Heart left ventricle (tissue), 16 donors: ENCODE data around the gene ZNF160. TPM values are rescaled to one million over a fixed set of nuclear protein-coding genes. Genes with fewer than 3 reads are reported as not detected.

ENCODE experiments used
- ATAC-seq, 4 donors: fragments of 200-7000 bp; cut with Tn5 transposase; one replicate each; pipeline ENCODE4 v1.9.1; 2020 to 2022; ENCODE audit warnings: moderate library complexity in 4 of 4, mild to moderate bottlenecking in 3 of 4, moderate number of reproducible peaks in 1 of 4
- DNase-seq, 5 donors: peaks; one replicate each; pipeline ENCODE4 v3.0.0-alpha.2; 2020
- H3K27ac ChIP-seq, 12 donors: fragments of 200-600 bp; sonication (generic) in 4 of 12; one replicate each; pipeline versions ENCODE4 v1.5.0 to v1.8.0; 2016 to 2022; ENCODE audit warnings: mild to moderate bottlenecking in 2 of 12
- H3K27me3 ChIP-seq, 9 donors: fragments of 200-600 bp; sonication (generic) in 2 of 9; one replicate each; pipeline versions ENCODE4 v1.5.1 to v1.8.0; 2016 to 2022; ENCODE audit warnings: mild to moderate bottlenecking in 3 of 9
- H3K36me3 ChIP-seq, 9 donors: fragments of 200-600 bp; sonication (generic) in 2 of 9; one replicate each; pipeline versions ENCODE4 v1.5.0 to v1.8.0; 2018 to 2022; ENCODE audit warnings: mild to moderate bottlenecking in 2 of 9
- H3K4me1 ChIP-seq, 12 donors: fragments of 200-600 bp; sonication (generic) in 4 of 12; one replicate each; pipeline versions ENCODE4 v1.5.0 to v1.8.0; 2016 to 2022; ENCODE audit warnings: mild to moderate bottlenecking in 3 of 12
- H3K4me3 ChIP-seq, 12 donors: fragments of 200-600 bp; sonication (generic) in 4 of 12; one replicate each; pipeline versions ENCODE4 v1.5.0 to v1.8.0; 2017 to 2022; ENCODE audit warnings: mild to moderate bottlenecking in 9 of 12, moderate library complexity in 4 of 12
- H3K9me3 ChIP-seq, 12 donors: fragments of 200-600 bp; sonication (generic) in 4 of 12; one replicate each; pipeline versions ENCODE4 v1.5.0 to v1.8.0; 2016 to 2022; ENCODE audit warnings: mild to moderate bottlenecking in 1 of 12
- CTCF ChIP-seq, 12 donors: fragments of 200-600 bp; sonication (generic) in 4 of 12; IDR thresholded peaks; one replicate each; pipeline versions ENCODE4 v1.5.0 to v1.8.0; 2018 to 2022; ENCODE audit warnings: antibody characterized with exemption in 12 of 12, mild to moderate bottlenecking in 5 of 12
- POLR2A ChIP-seq, 2 donors: fragments of 450-650 bp; IDR thresholded peaks; one replicate each; pipeline ENCODE4 v1.6.1; 2017; ENCODE audit warnings: antibody characterized with exemption in 2 of 2, mild to moderate bottlenecking in 2 of 2, moderate library complexity in 2 of 2
- WGBS, 4 donors: extraction: QIAGEN DNeasy Blood & Tissue Kit in 2 of 4; methylation state at CpG; one replicate each; pipeline versions ENCODE4 v1.1.5 to v1.1.7; 2013 to 2018; 5-methylcytosine and 5-hydroxymethylcytosine counted together
- intact Hi-C, 10 donors: fragments of 100-400 bp; cut with DNase I; formaldehyde crosslinking; loops; one replicate each; pipeline versions ENCODE4 v1.11.1 to v1.14.2; 2022
- polyA plus RNA-seq, 2 donors: library from polyadenylated mRNA; stranded (reverse); fragments of 200-250 nt; gene quantifications; one replicate each; pipeline ENCODE4 v1.2.3, GENCODE V29; 2013
- total RNA-seq, 9 donors: library from RNA; depleted of rRNA in 2 of 9; stranded (reverse); fragments of >200 nt in 2 of 9; fragmentation: NEBNext Ultra II Directional in 3 of 9; extraction: Animal tissue kit (Norgen Biotek cat#: 25700) in 3 of 9; gene quantifications; one replicate each; pipeline versions ENCODE4 v1.1.0 to v1.2.4, GENCODE V29; 2016 to 2023
- donor health status: ischemic (EF 13 %, LVEDD 7.1; RV severe dilation, severe dysfunction).
- donor health status: healthy with polysubstance abuse.
- donor health status: DM: no; HTN: yes; CAD: no.
- donor health status: DM: no; HTN: no; CAD: no.
- donor health status: ischemic (EF 25% LVEDD 6.9; RV normal size, moderate dysfunction).
- donor health status: ischemic (EF 25% LVEDD 5.7; RV mildly dilated, moderate dysfunction).
- donor health status: healthy.
- donor health status: DM: yes; HTN: yes; CAD: no.
- donor health status: ischemic (EF 35%, LVEDD 5.7; RV mildly dilated, moderate dysfunction).
- donor health status: nonischemic (EF 11% LVEDD 7.7; RV severe dilation, severe dysfunction).
- donor health status: DM: yes; HTN: yes; CAD: no.
- donor health status: PGD.
- donor health status: ischemic (EF 29% LVEDD 5.4; RV normal size, mild dysfunction).
- donor health status: nonischemic (EF 23%, LVEDD 6.1; RV moderate dilation, normal function).

Gene ZNF160
- total and polyA plus RNA-seq, 11 donors = 10.0 to 24.7 (median 17.0) TPM

GRCh38 chr19:53019684-53020083 is 83.5 kb downstream of the ZNF160 start:
- TF ChIP-seq CTCF (IDR thresholded peaks at IDR 0.05) (peak in 1 of 12 donors; percentile 7), POLR2A (IDR thresholded peaks at IDR 0.05) (no peak)
- DNase-seq = no peak
- H3K27ac ChIP-seq = no peak overlapping the region
- no peak for ATAC-seq
- intact Hi-C loops = no loop called here
- WGBS, 4 donors = 0 to 13% (median 12%) methylated on average over 1 of the region's 1 CpG
- peaks cover 0 to 2% (median 0%) of the 10 kb centered on the region in 9 donors for H3K27me3 ChIP-seq
- peaks cover 0 to 26% (median 9%) of the 10 kb centered on the region in 12 donors for H3K9me3 ChIP-seq
- no peaks in the 10 kb centered on the region for H3K4me1 ChIP-seq
- no peaks in the 10 kb centered on the region for H3K36me3 ChIP-seq
- H3K4me3 ChIP-seq = no peak overlapping the region

Other genes with a start within 250 kb of the ZNF160 start
- 10 to 100 TPM in 3 of 9 donors, 1 to 10 TPM in 6; 6.6 to 14.9 (median 8.4) TPM for gene ZNF468, start 245.8 kb downstream of the ZNF160 start, total RNA-seq
- gene ZNF468, start 245.8 kb downstream of the ZNF160 start, polyA plus RNA-seq = 1 to 10 TPM; 5.8 to 9.5 TPM
- 10 to 100 TPM in 3 of 9 donors, 1 to 10 TPM in 6; 7.6 to 13.5 (median 9.6) TPM for gene ZNF320, start 205.8 kb downstream of the ZNF160 start, total RNA-seq
- gene ZNF320, start 205.8 kb downstream of the ZNF160 start, polyA plus RNA-seq = 10 to 100 TPM in 1 of 2 donors, 1 to 10 TPM in 1; 8.2 to 10.7 TPM
- gene ZNF888, start 180.0 kb downstream of the ZNF160 start, total RNA-seq = 1 to 10 TPM in 7 of 9 donors, under 1 TPM in 2; 0.88 to 3.2 (median 1.3) TPM
- 1 to 10 TPM in 1 of 2 donors, under 1 TPM in 1; 0.80 to 1.3 TPM for gene ZNF888, start 180.0 kb downstream of the ZNF160 start, polyA plus RNA-seq
- 1 to 10 TPM; 2.1 to 8.0 (median 4.3) TPM for gene ZNF816, start 140.5 kb downstream of the ZNF160 start, total RNA-seq
- 1 to 10 TPM; 1.3 to 3.5 TPM for gene ZNF816, start 140.5 kb downstream of the ZNF160 start, polyA plus RNA-seq
- not detected for gene ERVV-1, start 89.5 kb downstream of the ZNF160 start, total RNA-seq
- gene ERVV-1, start 89.5 kb downstream of the ZNF160 start, polyA plus RNA-seq = under 1 TPM in 1 of 2 donors, not detected in 1; 0.06 TPM
- not detected for gene ERVV-2, start 58.7 kb downstream of the ZNF160 start, total RNA-seq
- gene ERVV-2, start 58.7 kb downstream of the ZNF160 start, polyA plus RNA-seq = not detected
- 10 to 100 TPM; 12.8 to 38.6 (median 21.4) TPM for gene ZNF415, start 29.5 kb upstream of the ZNF160 start, total RNA-seq
- gene ZNF415, start 29.5 kb upstream of the ZNF160 start, polyA plus RNA-seq = 10 to 100 TPM; 15.2 to 17.6 TPM
- gene ZNF347, start 55.6 kb upstream of the ZNF160 start, total RNA-seq = 10 to 100 TPM in 1 of 9 donors, 1 to 10 TPM in 8; 5.3 to 10.6 (median 8.2) TPM
- 1 to 10 TPM; 2.7 to 3.8 TPM for gene ZNF347, start 55.6 kb upstream of the ZNF160 start, polyA plus RNA-seq
- 1 to 10 TPM in 4 of 9 donors, under 1 TPM in 5; 0.38 to 3.6 (median 1.00) TPM for gene ZNF665, start 89.9 kb upstream of the ZNF160 start, total RNA-seq
- gene ZNF665, start 89.9 kb upstream of the ZNF160 start, polyA plus RNA-seq = 1 to 10 TPM in 1 of 2 donors, under 1 TPM in 1; 0.85 to 1.2 TPM
- gene ZNF677, start 151.5 kb upstream of the ZNF160 start, total RNA-seq = 10 to 100 TPM; 10.3 to 27.8 (median 16.9) TPM
- gene ZNF677, start 151.5 kb upstream of the ZNF160 start, polyA plus RNA-seq = 10 to 100 TPM; 12.8 to 14.6 TPM
- gene VN1R2, start 154.9 kb upstream of the ZNF160 start, total RNA-seq = not detected
- gene VN1R2, start 154.9 kb upstream of the ZNF160 start, polyA plus RNA-seq = not detected
- gene VN1R4, start 164.3 kb upstream of the ZNF160 start, total RNA-seq = not detected
- not detected for gene VN1R4, start 164.3 kb upstream of the ZNF160 start, polyA plus RNA-seq
- gene ZNF845, start 230.3 kb upstream of the ZNF160 start, total RNA-seq = 1 to 10 TPM; 2.7 to 5.7 (median 3.5) TPM
- 1 to 10 TPM; 1.5 to 2.7 TPM for gene ZNF845, start 230.3 kb upstream of the ZNF160 start, polyA plus RNA-seq